ENCODE measurements around the gene OTOG.

OTOG gene

DNA sequence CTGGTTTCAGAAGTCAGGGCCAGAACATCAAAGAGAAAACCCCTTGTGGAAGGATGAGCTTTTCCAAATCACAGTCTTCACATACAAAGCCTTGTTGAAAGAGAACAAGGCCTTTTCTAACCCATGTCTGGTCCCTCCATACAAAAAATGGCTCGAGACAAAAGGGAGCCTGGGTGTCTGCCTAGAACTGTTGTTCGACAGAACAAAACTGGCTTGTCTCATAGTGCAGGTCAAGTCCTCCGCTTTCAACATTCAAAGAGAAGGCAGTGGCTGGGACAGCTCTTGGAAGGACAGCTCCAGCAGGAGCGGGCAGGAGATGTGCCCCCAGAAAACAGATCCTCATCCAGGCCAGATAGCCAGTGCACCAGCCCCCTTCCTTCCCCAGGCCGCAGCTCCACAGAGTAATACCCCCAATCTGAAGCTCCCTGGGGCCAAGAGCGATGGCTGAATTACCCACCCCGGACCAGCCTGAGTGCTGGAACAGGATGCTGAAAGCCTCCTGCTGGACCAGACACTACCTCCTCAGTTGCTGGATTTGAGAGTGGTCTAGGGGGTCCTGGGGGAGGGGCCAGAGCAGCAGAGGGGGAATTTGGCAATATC lies 30.4 kb upstream of the OTOG start:
- H3K36me3 ChIP-seq (ENCODE audit: insufficient read depth, low read length): no peaks in the 10 kb centered on the region
- no peaks in the 10 kb centered on the region for H3K4me1 ChIP-seq (ENCODE audit: insufficient read depth, low read length, poor library complexity, severe bottlenecking)
- no peaks in the 10 kb centered on the region for H4K20me1 ChIP-seq (ENCODE audit: insufficient read depth, low read length, poor library complexity, severe bottlenecking)
- H3K9me3 ChIP-seq (ENCODE audit: insufficient read depth, low read depth, low read length): no peaks in the 10 kb centered on the region
- H3K4me3 ChIP-seq (ENCODE audit: low read length, poor library complexity, severe bottlenecking): no peak overlapping the region
- no peak overlapping the region for H2AFZ ChIP-seq (ENCODE audit: low read length)
- H3K4me2 ChIP-seq (ENCODE audit: low read depth, low read length, poor library complexity, severe bottlenecking): no peak overlapping the region
- TF ChIP-seq EZH2phosphoT487 (IDR thresholded peaks at IDR 0.05; ENCODE audit: borderline replicate concordance): no peak
- TF ChIP-seq, protein P1, sequence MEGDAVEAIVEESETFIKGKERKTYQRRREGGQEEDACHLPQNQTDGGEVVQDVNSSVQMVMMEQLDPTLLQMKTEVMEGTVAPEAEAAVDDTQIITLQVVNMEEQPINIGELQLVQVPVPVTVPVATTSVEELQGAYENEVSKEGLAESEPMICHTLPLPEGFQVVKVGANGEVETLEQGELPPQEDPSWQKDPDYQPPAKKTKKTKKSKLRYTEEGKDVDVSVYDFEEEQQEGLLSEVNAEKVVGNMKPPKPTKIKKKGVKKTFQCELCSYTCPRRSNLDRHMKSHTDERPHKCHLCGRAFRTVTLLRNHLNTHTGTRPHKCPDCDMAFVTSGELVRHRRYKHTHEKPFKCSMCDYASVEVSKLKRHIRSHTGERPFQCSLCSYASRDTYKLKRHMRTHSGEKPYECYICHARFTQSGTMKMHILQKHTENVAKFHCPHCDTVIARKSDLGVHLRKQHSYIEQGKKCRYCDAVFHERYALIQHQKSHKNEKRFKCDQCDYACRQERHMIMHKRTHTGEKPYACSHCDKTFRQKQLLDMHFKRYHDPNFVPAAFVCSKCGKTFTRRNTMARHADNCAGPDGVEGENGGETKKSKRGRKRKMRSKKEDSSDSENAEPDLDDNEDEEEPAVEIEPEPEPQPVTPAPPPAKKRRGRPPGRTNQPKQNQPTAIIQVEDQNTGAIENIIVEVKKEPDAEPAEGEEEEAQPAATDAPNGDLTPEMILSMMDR (conservative IDR thresholded peaks at IDR 0.05; ENCODE audit: low read length): no peak
- H3F3A ChIP-seq (ENCODE audit: low read depth): no peaks in the 10 kb centered on the region
- no peaks in the 10 kb centered on the region for H3K27me3 ChIP-seq (ENCODE audit: insufficient read depth, low read length, poor library complexity, severe bottlenecking)
- H3K79me2 ChIP-seq (ENCODE audit: insufficient read depth, low read length): no peaks in the 10 kb centered on the region
- H3K9me2 ChIP-seq (replicated peaks; ENCODE audit: low read depth, low read length): no peaks in the 10 kb centered on the region
- no peak overlapping the region for H3K9ac ChIP-seq (ENCODE audit: low read depth, low read length, poor library complexity, severe bottlenecking)

DNA sequence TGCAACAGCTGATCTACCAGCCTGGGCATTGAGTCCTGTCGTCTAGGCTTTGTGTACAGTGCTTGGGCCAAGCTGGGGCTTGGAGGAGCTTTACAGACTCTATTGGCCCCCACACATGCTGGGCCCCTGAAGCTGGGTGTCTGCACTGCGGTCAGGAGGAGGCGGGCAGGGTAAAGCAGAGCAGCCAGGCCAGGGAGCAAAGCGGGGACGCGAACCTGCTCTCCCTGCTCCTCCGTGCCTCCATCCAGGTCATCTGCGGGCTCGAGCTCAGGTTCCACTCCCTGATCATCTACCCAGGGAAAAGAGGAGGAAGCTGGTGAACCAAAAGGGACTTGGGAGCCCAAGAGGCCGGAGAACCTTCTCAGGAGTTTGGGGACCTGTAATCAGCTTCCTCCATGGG lies 29.9 kb upstream of the OTOG start:
- Histone ChIP-seq H2AFZ (ENCODE audit: low read length) (no peak overlapping the region), H3K9me2 (replicated peaks; ENCODE audit: low read depth, low read length) (no peaks in the 10 kb centered on the region), H3F3A (ENCODE audit: low read depth) (no peaks in the 10 kb centered on the region), H3K27me3 (ENCODE audit: insufficient read depth, low read length, poor library complexity, severe bottlenecking) (no peaks in the 10 kb centered on the region), H3K9me3 (ENCODE audit: insufficient read depth, low read depth, low read length) (no peaks in the 10 kb centered on the region), H3K9ac (ENCODE audit: low read depth, low read length, poor library complexity, severe bottlenecking) (no peak overlapping the region), H3K4me2 (ENCODE audit: low read depth, low read length, poor library complexity, severe bottlenecking) (no peak overlapping the region), H3K79me2 (ENCODE audit: insufficient read depth, low read length) (no peaks in the 10 kb centered on the region), H3K4me1 (ENCODE audit: insufficient read depth, low read length, poor library complexity, severe bottlenecking) (no peaks in the 10 kb centered on the region), H3K4me3 (ENCODE audit: low read length, poor library complexity, severe bottlenecking) (no peak overlapping the region), H4K20me1 (ENCODE audit: insufficient read depth, low read length, poor library complexity, severe bottlenecking) (no peaks in the 10 kb centered on the region), H3K36me3 (ENCODE audit: insufficient read depth, low read length) (no peaks in the 10 kb centered on the region)
- TF ChIP-seq, protein P1 (conservative IDR thresholded peaks at IDR 0.05; ENCODE audit: low read length): no peak
- no peak for TF ChIP-seq EZH2phosphoT487 (IDR thresholded peaks at IDR 0.05; ENCODE audit: borderline replicate concordance)

DNA sequence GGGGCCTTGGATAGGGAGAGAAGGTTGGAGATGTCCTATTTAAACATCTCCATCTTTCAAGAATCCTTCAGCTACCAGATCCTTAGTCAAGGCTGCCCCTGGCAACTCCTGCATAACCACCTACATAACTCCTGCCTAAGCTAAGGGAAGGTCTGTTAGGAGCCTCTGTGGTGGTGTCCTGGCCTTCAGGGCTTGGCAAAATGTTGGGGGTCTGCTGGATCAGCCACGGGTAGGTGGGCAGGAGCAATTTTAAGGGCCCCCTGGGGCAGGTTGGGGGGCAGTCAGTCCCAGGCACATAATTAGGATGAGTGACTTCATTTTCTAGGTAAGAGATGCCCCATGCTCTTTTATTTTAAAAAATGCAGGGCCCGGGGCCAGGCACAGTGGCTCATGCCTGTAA lies 28.7 kb upstream of the OTOG start:
- no peaks in the 10 kb centered on the region for H3K9me2 ChIP-seq (replicated peaks; ENCODE audit: low read depth, low read length)
- H3K9ac ChIP-seq (ENCODE audit: low read depth, low read length, poor library complexity, severe bottlenecking): no peak overlapping the region
- TF ChIP-seq, protein P1 (conservative IDR thresholded peaks at IDR 0.05; ENCODE audit: low read length): no peak
- no peak for TF ChIP-seq EZH2phosphoT487 (IDR thresholded peaks at IDR 0.05; ENCODE audit: borderline replicate concordance)
- no peaks in the 10 kb centered on the region for H3K36me3 ChIP-seq (ENCODE audit: insufficient read depth, low read length)
- no peaks in the 10 kb centered on the region for H3K27me3 ChIP-seq (ENCODE audit: insufficient read depth, low read length, poor library complexity, severe bottlenecking)
- no peaks in the 10 kb centered on the region for H3K9me3 ChIP-seq (ENCODE audit: insufficient read depth, low read depth, low read length)
- no peaks in the 10 kb centered on the region for H4K20me1 ChIP-seq (ENCODE audit: insufficient read depth, low read length, poor library complexity, severe bottlenecking)
- H2AFZ ChIP-seq (ENCODE audit: low read length): no peak overlapping the region
- no peak overlapping the region for H3K4me2 ChIP-seq (ENCODE audit: low read depth, low read length, poor library complexity, severe bottlenecking)
- H3F3A ChIP-seq (ENCODE audit: low read depth): no peaks in the 10 kb centered on the region
- no peaks in the 10 kb centered on the region for H3K4me1 ChIP-seq (ENCODE audit: insufficient read depth, low read length, poor library complexity, severe bottlenecking)
- H3K79me2 ChIP-seq (ENCODE audit: insufficient read depth, low read length): no peaks in the 10 kb centered on the region
- H3K4me3 ChIP-seq (ENCODE audit: low read length, poor library complexity, severe bottlenecking): no peak overlapping the region
